H9 (cell line): ENCODE data around the gene G2E3. TPM values are rescaled to one million over a fixed set of nuclear protein-coding genes. Genes with fewer than 3 reads are reported as not detected.

Experiments
- DNase-seq: peaks from one replicate; pipeline ENCODE4 v3.0.0-alpha.2; 2017
- H2AFZ ChIP-seq: one replicate; pipeline ENCODE4 v1.6.1; 2013; ENCODE audit warnings: mild to moderate bottlenecking, low read length, control low read depth, moderate library complexity
- H2AK5ac ChIP-seq: 2 replicates; pipeline ENCODE4 v1.6.1; 2013; ENCODE audit warnings: low read length, control low read depth, mixed read lengths; ENCODE audit not compliant: insufficient read length
- H2BK120ac ChIP-seq: one replicate; pipeline ENCODE4 v1.6.1; 2013; ENCODE audit warnings: low read depth, mild to moderate bottlenecking, low read length, control low read depth, inconsistent platforms; ENCODE audit not compliant: poor library complexity, severe bottlenecking
- H2BK12ac ChIP-seq: 2 replicates; pipeline ENCODE4 v1.6.1; 2013; ENCODE audit warnings: low read length, control low read depth, mixed read lengths, low read depth; ENCODE audit not compliant: insufficient read length
- H2BK15ac ChIP-seq: 2 replicates; pipeline ENCODE4 v1.6.1; 2013; ENCODE audit warnings: low read depth, low read length, control low read depth
- H2BK20ac ChIP-seq: one replicate; pipeline ENCODE4 v1.6.1; 2013; ENCODE audit warnings: low read depth, mild to moderate bottlenecking, low read length, control low read depth, inconsistent platforms; ENCODE audit not compliant: poor library complexity, severe bottlenecking
- H2BK5ac ChIP-seq: 2 replicates; pipeline ENCODE4 v1.6.1; 2013; ENCODE audit warnings: low read length, control low read depth, mixed read lengths; ENCODE audit not compliant: insufficient read length
- H3K14ac ChIP-seq: 2 replicates; pipeline ENCODE4 v1.6.1; 2013; ENCODE audit warnings: low read length, control low read depth; ENCODE audit not compliant: insufficient read depth
- H3K18ac ChIP-seq: 2 replicates; pipeline ENCODE4 v1.6.1; 2013; ENCODE audit warnings: low read depth, mild to moderate bottlenecking, mixed read lengths, low read length, control low read depth; ENCODE audit not compliant: insufficient read length
- H3K23ac ChIP-seq: 2 replicates; pipeline ENCODE4 v1.6.1; 2013; ENCODE audit warnings: low read length, control low read depth, mixed read lengths, low read depth; ENCODE audit not compliant: insufficient read length
- H3K23me2 ChIP-seq: 2 replicates; pipeline ENCODE4 v1.6.1; 2013; ENCODE audit warnings: low read depth, mild to moderate bottlenecking, mixed read lengths, low read length, control low read depth; ENCODE audit not compliant: insufficient read length, poor library complexity, severe bottlenecking
- H3K27ac ChIP-seq: 2 replicates; pipeline ENCODE4 v1.5.1; 2013; ENCODE audit warnings: low read length, control low read depth, mixed read lengths, low read depth; ENCODE audit not compliant: insufficient read length
- H3K27me3 ChIP-seq: 2 replicates; pipeline ENCODE4 v1.6.1; 2013; ENCODE audit warnings: low read length, control low read depth, inconsistent platforms; ENCODE audit not compliant: insufficient read depth
- H3K4ac ChIP-seq: 2 replicates; pipeline ENCODE4 v1.6.1; 2013; ENCODE audit warnings: low read depth, mild to moderate bottlenecking, control low read depth, inconsistent platforms, low read length, moderate library complexity
- H3K4me1 ChIP-seq: 2 replicates; pipeline ENCODE4 v1.6.1; 2013; ENCODE audit warnings: low read length, control low read depth, inconsistent platforms; ENCODE audit not compliant: insufficient read depth
- H3K4me2 ChIP-seq: 2 replicates; pipeline ENCODE4 v1.6.1; 2013; ENCODE audit warnings: low read length, control low read depth, mixed read lengths; ENCODE audit not compliant: insufficient read length, insufficient read depth
- H3K56ac ChIP-seq: 2 replicates; pipeline ENCODE4 v1.6.1; 2013; ENCODE audit warnings: low read depth, mild to moderate bottlenecking, mixed read lengths, low read length, control low read depth; ENCODE audit not compliant: insufficient read length
- H3K79me1 ChIP-seq: 2 replicates; pipeline ENCODE4 v1.6.1; 2013; ENCODE audit warnings: low read depth, mild to moderate bottlenecking, moderate library complexity, low read length, control low read depth, inconsistent platforms; ENCODE audit not compliant: insufficient read depth, poor library complexity, severe bottlenecking
- H3K79me2 ChIP-seq: 2 replicates; pipeline ENCODE4 v1.6.1; 2013; ENCODE audit warnings: low read length, control low read depth, inconsistent platforms; ENCODE audit not compliant: insufficient read depth
- H3K9ac ChIP-seq: 2 replicates; pipeline ENCODE4 v1.6.1; 2013; ENCODE audit warnings: low read length, control low read depth, mixed read lengths; ENCODE audit not compliant: insufficient read length; ENCODE audit errors: extremely low read depth
- H3K9me3 ChIP-seq: one replicate; pipeline ENCODE4 v1.6.1; 2013; ENCODE audit warnings: low read depth, low read length, inconsistent platforms; ENCODE audit not compliant: control insufficient read depth
- H3T11ph ChIP-seq: one replicate; pipeline ENCODE4 v1.6.1; 2013; ENCODE audit warnings: mild to moderate bottlenecking, low read length, control low read depth, inconsistent platforms
- H4K20me1 ChIP-seq: one replicate; pipeline ENCODE4 v1.6.1; 2013; ENCODE audit not compliant: control insufficient read depth, insufficient read length, insufficient read depth
- H4K5ac ChIP-seq: 2 replicates; pipeline ENCODE4 v1.6.1; 2013; ENCODE audit warnings: low read depth, mild to moderate bottlenecking, mixed read lengths, low read length, control low read depth; ENCODE audit not compliant: insufficient read length
- H4K8ac ChIP-seq: replicated peaks from 2 replicates; pipeline ENCODE4 v1.6.1; 2013; ENCODE audit warnings: low read length, control low read depth, mixed read lengths, low read depth; ENCODE audit not compliant: insufficient read length
- H4K91ac ChIP-seq: 2 replicates; pipeline ENCODE4 v1.6.1; 2013; ENCODE audit warnings: low read depth, mild to moderate bottlenecking, moderate library complexity, mixed read lengths, low read length, control low read depth; ENCODE audit not compliant: insufficient read length
- H3K27ac Mint-ChIP-seq, 3 experiments: 2 replicates in 2 of 3; 3 replicates in 1 of 3; pipeline ENCODE4 v1.8.0; 2020 to 2021; ENCODE audit warnings: mixed read lengths in 3 of 3, mild to moderate bottlenecking in 1 of 3, moderate library complexity in 1 of 3
- H3K27me3 Mint-ChIP-seq: 2 replicates; pipeline ENCODE4 v1.8.0; 2021; ENCODE audit warnings: low read depth, mild to moderate bottlenecking, moderate library complexity, mixed read lengths
- H3K36me3 Mint-ChIP-seq, 3 experiments: 2 replicates in 2 of 3; 3 replicates in 1 of 3; pipeline ENCODE4 v1.8.0; 2020 to 2021; ENCODE audit warnings: low read depth in 3 of 3, mixed read lengths in 3 of 3; ENCODE audit not compliant: insufficient read depth in 1 of 3
- H3K4me1 Mint-ChIP-seq, 2 experiments: 2 replicates each; pipeline ENCODE4 v1.8.0; 2020; ENCODE audit warnings: mixed read lengths in 2 of 2
- H3K4me3 Mint-ChIP-seq, 2 experiments: 2 replicates in 1 of 2; 3 replicates in 1 of 2; pipeline ENCODE4 v1.8.0; 2020 to 2021; ENCODE audit warnings: mild to moderate bottlenecking in 2 of 2, mixed read lengths in 2 of 2, moderate library complexity in 1 of 2
- H3K9me3 Mint-ChIP-seq, 2 experiments: 2 replicates in 1 of 2; 3 replicates in 1 of 2; pipeline ENCODE4 v1.8.0; 2020; ENCODE audit warnings: mild to moderate bottlenecking in 2 of 2, mixed read lengths in 2 of 2, moderate library complexity in 1 of 2
- total RNA-seq: library from RNA; stranded (reverse); gene quantifications from 2 replicates; pipeline ENCODE4 v1.2.1, GENCODE V29; 2021
- TF ChIP-seq, protein P1 (sequence below): fragments of 200-600 bp; sonication (generic); conservative IDR thresholded peaks from 3 replicates; pipeline ENCODE4 v1.8.0; 2021; ENCODE audit warnings: antibody characterized with exemption, mild to moderate bottlenecking

Gene G2E3
- total RNA-seq, 1 experiment from 2014 or later = 49.2 TPM

DNA sequence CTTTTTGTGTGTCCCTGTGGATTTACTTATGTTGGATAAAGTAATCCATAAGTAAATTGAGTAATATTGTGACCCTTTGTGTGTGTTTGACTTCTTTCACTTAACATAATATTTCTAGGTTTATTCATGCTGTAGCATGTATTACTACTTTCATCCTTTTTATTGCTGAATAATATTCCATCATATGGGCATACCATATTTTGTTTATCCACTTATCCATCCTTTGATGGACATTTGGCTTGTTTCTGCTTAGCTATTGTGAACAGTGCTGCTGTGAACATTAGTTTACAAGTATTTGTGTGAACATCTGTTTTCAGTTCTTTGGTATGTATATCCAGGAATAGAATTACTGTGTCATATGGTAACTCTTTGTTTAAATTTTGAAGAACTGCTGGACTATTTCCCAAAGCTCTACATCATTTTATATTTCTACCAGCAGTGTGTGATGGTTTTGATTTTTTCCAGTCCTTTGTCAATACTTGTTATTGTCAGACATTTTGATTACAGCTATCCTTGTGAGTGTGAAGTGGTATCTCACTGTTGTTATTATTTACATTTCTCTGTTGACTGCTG is 25.2 kb downstream of the G2E3 start:
- no peak overlapping the region for H2BK5ac ChIP-seq
- peaks cover 40 to 66% (median 46%) of the 10 kb centered on the region in 3 experiments for H3K36me3 Mint-ChIP-seq

More for the DNA sequence above, 25.2 kb downstream of the G2E3 start:
- Histone ChIP-seq H2BK120ac (no peak overlapping the region), H3K4ac (no peak overlapping the region), H3K56ac (no peak overlapping the region), H3K23me2 (no peaks in the 10 kb centered on the region), H4K5ac (no peak overlapping the region), H4K8ac (no peak overlapping the region), H3K27me3 (no peaks in the 10 kb centered on the region), H3K79me2 (peaks cover 18% of the 10 kb centered on the region; the same call in 1 of the 2 replicates), H3K4me2 (no peak overlapping the region), H2BK15ac (no peak overlapping the region), H3K18ac (no peak overlapping the region), H3T11ph (no peak overlapping the region), H2BK12ac (no peak overlapping the region), H2AK5ac (no peak overlapping the region), H2BK20ac (no peak overlapping the region), H3K9ac (no peak overlapping the region), H3K27ac (no peak overlapping the region), H3K14ac (no peak overlapping the region), H4K91ac (no peak overlapping the region), H4K20me1 (no peaks in the 10 kb centered on the region), H3K9me3 (no peaks in the 10 kb centered on the region), H3K23ac (no peak overlapping the region), H3K4me1 (no peaks in the 10 kb centered on the region), H2AFZ (no peak overlapping the region), H3K79me1 (peaks cover 6% of the 10 kb centered on the region)
- Mint-ChIP-seq H3K27ac (no peak overlapping the region), H3K4me3 (no peak overlapping the region), H3K4me1 (no peaks in the 10 kb centered on the region), H3K27me3 (no peaks in the 10 kb centered on the region; the same call in 1 of the 2 replicates), H3K9me3 (peaks cover 19 to 24% of the 10 kb centered on the region in 2 experiments)
- DNase-seq = no peak
- TF ChIP-seq, protein P1, sequence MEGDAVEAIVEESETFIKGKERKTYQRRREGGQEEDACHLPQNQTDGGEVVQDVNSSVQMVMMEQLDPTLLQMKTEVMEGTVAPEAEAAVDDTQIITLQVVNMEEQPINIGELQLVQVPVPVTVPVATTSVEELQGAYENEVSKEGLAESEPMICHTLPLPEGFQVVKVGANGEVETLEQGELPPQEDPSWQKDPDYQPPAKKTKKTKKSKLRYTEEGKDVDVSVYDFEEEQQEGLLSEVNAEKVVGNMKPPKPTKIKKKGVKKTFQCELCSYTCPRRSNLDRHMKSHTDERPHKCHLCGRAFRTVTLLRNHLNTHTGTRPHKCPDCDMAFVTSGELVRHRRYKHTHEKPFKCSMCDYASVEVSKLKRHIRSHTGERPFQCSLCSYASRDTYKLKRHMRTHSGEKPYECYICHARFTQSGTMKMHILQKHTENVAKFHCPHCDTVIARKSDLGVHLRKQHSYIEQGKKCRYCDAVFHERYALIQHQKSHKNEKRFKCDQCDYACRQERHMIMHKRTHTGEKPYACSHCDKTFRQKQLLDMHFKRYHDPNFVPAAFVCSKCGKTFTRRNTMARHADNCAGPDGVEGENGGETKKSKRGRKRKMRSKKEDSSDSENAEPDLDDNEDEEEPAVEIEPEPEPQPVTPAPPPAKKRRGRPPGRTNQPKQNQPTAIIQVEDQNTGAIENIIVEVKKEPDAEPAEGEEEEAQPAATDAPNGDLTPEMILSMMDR = no peak
